NCI-H1694 (cell line): Measurements from ENCODE around the gene SARNP.
"Not testable (repeated sequence)": the region's sequence is repeated elsewhere in the genome, so short reads cannot be mapped to it uniquely, and the experiment has no call there.

ENCODE experiments used
- DNase-seq: peaks from one replicate; lab custom pipeline; 2025; lab: John Stamatoyannopoulos, UW

Gene SARNP, protein sequence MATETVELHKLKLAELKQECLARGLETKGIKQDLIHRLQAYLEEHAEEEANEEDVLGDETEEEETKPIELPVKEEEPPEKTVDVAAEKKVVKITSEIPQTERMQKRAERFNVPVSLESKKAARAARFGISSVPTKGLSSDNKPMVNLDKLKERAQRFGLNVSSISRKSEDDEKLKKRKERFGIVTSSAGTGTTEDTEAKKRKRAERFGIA

DNA sequence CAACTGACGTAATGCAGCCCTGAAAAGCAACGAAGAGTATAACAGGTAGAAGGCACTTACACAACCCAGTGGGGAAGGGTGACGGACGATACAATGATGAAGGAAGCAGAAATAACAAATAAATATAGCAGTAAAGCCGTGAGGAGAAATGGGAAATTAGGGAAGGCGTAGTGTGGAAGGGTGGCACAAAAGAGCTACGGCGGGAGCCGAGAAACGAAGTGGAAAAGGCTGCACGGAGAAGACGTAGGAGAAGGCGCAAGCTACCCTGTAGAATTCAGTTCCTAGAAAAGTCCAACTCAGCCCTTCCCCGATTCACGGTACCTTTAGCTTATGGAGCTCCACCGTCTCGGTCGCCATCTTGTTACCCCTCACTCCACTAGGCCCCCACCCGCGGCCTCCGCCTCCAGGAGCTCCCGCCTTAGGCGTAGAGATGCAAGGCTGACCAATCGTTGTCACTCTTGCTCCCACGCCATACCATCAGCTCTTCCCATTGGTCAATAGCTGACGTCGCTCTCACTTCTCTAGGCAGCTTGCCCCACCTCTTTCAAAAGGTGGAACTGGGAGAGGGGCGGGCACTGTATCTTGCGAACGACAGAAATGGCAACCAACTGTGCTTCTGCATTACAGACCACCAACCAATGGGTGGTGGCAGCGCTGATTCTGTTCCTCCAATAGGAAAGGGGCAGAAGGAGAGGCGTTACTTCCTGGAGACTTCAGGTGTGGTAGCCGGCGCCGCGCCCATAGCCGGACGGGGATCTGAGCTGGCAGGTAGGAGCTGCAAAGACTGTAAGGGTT lies at the start of gene SARNP, which contains the start of gene ORMDL2:
Gene SARNP (minus strand): TSS at position 380 of the 795 bp plus-strand sequence. CDS start 23 bp downstream, at position 357.
Gene ORMDL2 (plus strand): TSS at position 697 of the 795 bp plus-strand sequence. CDS start 959 bp downstream, outside the sequence.
- DNase-seq: peak; percentile 98

DNA sequence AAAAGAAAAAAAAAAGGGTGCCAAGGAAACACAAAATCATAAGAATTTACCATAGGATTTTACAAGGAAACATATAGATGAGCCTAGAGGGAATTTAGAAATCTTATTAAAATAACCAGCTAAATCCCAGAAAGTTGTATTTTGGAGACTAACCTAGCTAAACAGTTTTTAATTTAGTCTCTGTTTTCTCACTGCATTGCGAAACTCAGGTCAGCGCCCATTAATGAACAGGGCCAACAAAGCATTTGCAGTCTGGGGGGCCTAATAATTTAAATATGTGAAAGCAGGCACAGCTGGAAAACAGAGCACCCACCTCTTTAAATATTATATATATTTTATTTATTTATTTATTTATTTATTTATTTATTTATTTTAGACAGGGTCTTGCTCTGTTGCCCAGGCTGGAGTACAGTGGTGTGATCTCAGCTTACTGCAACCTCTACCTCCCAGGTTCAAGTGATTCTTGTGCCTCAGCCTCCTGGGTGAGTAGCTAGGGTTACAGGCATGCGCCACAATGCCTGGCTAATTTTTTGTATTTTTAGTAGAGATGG lies 49.0 kb upstream of the SARNP start:
- not testable (repeated sequence) for DNase-seq

DNA sequence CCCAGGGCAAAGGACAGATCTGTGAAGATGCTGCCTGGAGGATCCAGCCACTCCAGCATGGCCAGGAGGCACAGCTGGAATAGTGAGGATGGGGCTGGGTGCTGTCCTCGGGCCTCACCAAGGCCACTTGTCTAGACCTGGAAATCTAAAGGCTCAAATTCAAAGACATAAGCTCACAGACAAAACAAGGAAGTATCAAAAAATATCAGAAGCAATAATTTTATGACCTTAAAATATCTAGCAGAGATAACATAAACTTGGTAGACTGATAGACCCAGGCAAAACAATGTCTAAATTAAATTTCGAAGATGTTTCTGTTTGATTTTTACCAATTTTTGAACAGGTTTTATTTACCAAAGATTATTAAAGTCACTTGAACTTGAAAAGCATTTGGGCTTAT lies 47.8 kb upstream of the SARNP start:
- no peak for DNase-seq

DNA sequence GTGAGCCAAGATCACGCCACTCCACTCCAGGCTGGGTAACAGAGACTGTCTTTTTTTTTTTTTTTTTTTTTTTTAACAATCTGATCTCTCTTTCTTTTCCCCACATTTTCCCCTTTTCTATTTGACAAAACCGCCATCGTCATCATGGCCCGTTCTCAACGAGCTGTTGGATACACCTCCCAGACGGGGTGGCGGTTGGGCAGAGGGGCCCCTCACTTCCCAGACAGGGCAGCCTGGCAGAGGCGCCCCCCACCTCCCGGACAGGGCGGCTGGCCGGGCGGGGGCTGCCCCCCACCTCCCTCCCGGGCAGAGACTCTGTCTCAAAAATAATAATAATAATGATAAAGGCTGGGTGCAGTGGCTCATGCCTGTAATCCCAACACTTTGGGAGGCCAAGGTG lies 45.4 kb upstream of the SARNP start:
- not testable (repeated sequence) for DNase-seq

DNA sequence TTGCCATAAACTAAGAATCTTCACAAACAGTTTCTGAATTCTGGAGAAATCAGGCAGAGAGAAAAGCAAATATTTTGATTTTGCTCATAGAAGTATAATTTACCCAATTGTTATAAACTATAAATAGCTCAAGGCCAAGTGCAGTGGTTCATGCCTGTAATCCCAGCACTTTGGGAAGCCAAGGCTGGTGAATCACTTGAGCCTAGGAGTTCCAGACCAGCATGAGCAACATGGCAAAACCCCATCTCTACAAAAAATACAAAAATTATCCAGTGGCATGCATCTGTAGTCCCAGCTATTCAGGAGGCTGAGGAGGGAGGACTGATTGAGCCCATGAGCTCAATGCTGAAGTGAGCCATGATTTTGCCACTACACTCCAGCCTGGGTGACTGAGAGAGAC lies 44.8 kb upstream of the SARNP start:
- no peak for DNase-seq

DNA sequence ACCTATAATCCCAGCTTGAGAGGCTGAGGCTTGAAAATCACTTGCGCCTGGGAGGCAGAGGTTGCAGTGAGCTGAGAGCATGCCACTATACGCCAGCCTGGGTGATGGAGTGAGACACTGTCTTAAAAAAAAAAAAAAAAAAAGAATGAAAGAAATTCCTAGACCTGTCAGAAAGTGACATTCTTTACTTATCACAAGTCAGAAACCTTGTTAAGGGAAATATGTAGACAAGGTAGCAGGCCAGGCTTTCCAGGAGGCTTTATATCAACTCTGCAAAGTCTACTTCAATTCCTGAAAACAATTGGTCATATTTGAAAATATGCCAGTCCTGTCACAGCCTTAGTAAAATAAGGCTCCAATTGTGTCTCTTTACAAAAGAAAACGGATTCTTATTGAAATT lies 44.3 kb upstream of the SARNP start:
- DNase-seq: no peak

DNA sequence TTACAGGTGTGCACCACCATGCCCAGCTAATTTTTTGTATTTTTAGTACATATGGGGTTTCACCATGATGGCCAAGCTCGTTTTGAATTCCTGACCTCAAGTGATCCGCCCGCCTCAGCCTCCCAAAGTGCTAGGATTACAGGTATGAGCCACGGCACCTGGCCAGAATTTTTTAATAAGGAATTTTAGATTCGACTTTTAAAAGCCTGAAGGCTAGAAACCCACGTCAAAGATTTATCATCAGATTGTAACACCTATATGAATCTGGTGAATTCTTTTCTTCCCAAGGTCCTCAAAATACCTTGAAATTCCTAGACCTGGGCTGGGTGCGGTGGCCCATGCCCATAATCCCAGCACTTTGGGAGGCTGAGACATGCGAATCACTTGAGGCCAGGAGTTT lies 43.9 kb upstream of the SARNP start:
- no peak for DNase-seq

DNA sequence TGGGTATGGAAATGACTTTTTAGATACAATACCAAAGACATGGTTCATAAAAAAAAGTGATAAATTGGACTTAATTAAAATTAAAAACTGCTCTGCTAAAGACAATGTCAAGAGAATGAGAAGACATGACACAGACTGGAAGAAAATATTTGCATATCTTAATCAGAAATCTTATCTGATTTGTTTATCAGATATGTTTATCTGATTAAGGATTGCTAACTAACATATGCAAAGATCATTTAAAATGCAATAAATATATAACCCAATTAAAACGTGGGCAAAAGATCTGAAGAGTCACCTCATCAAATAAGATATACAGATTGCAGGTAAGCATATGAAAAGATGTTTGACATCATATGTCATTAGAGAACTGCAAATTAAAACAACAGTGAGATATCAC lies 35.2 kb upstream of the SARNP start:
- DNase-seq: no peak

DNA sequence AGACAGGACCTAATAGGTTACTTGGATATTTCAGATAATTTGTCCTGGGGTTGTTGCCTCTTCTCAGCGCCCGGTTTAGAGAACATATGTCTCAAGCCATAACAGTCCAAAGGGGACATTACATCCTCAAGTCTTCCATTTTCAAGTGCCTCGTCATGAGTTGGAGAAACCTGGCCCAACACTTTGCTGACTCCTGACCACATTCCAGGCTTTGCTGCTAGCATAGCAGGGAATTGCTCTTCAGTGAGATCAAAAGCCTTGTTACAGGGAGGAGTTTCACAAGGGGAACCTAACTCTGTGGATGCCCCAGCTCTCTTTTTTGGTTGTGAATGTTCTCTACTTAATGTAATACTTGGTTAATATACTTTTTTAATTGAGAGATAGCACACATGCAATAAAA lies 33.4 kb upstream of the SARNP start:
- DNase-seq: no peak

DNA sequence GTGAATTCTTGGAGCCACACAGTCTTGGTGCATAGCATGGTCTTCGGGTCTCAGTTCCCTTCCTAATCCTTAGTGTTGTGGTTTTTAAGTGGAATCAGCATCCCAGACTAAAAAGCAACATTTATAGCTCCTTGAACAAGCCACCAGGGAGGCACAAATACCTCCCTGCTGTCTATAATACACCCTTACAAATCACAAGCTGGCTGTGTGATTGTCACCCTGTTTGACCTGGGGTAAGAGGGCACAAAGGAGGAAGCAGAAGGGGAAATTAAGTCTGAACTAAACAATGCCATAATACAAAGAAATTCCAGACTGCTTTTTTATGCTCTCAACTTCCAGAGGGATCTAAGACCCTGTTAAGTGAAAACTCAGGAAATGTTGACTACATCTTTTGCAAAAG lies 32.9 kb upstream of the SARNP start:
- DNase-seq: no peak

DNA sequence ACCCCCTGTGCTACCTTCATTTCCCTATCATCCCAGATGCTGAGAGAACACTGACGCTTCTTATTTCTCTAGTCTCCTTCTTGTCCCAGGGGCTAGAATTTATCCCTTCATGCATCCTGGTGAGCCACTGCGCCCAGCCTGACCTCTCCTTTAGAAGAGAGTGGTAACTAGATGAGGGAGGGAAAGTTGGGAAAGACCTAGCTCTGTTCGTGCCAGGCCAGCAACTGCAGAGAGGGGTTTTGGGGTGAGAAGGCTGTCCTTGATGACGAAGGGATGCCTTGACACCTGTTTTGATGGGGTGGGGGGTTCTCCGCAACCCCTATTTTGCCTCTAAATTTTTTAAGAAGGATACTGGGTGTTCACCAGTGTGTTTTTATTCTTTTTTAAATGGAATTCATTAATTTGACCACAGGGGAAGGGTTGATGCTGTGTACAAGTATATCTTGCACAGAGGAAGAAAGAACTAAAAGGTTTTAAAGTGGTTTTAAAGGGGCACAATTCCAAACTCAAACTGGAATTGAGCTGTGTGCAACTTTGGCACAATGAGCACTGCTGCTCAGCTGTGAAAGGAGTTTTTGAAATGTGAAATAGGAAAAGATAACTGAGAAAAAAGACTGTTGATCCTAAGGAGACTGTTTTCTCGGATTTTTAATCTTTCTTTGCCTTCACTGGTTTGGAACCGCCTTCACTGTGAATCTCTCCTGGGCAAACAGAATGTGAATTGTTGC lies 32.3 kb upstream of the SARNP start:
- no peak for DNase-seq

DNA sequence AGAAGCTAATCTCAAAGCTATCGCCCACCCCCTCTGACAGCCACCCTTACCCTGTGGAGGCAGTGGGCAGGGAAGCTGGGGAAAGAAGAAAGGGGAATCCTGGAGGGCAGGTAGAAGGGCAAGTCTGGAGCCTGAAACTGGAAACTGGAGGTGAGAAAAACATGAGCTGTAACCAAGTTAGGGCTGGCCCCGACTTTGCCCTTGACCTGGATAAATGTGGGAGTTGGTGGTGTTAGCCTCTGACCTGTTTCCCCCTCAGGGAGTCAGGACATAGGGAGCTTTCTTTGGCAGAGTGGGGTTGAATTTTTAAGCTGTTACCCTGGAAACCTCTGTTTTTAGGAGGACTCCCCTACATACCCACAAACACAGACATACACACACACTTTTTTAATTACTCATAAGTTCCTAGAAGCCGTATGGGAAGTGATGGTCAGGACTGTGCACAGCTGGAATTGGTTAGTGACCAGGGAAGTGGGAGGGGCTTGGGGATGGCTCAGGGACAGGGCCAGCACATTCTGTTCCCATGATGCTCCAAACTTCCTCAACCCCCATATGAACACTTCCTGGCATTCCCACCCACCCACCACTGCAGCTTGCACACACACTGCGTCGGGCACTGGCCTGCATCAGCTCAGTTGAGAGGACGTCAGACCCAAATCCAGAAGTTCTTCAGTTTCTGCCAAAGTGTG lies 30.2 kb upstream of the SARNP start:
- no peak for DNase-seq

DNA sequence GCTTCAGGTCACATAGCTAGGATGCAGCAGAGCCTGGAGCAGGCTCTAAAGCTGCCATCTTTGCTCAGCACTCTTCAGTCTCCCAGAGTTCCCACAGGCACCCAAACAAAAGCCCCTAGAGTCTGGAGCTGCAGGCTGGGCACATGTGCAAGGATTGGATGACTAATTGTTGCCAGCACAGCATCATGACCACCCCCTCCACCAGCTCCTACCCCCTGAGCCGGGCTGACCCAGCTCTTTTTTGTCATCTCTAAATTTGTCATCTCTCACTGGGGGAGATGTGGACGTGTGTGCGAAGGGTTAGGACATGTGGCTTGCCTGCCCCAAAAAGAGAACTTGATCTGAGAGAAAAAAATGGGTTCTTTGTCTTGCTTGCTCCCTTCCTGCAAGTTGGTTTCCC lies 29.5 kb upstream of the SARNP start:
- no peak for DNase-seq

DNA sequence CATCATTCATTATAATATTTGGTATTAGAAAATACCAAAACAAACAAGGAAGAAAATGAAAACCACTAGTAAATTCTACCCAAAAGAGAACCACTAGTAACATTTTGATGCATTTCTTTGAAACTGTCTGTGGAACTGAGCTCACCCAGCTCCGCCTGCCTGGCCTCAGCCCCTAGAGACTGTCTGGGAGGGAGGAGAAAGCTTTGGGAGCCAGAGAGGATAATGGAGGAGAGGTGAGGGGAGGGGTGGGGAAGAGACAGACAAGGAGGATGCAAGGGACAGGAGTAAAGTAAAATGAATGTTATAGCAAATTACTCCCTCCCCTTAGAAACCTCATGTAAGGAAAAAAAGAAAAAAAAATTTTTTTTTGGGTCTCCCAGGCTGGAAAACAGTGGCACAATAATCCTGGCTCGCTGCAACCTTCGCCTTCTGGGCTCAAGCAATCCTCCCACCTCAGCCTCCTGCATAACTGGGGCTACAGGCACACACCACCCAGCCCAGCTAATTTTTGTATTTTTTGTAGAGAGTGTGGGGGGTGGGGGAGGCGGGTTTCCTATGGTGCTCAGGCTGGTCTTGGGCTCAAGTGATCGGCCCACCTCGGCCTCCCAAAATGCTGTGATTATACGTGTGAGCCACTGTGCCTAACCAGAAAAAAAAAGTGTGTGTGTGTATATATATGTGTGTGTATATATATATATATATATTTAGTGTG lies 28.4 kb upstream of the SARNP start:
- no peak for DNase-seq

DNA sequence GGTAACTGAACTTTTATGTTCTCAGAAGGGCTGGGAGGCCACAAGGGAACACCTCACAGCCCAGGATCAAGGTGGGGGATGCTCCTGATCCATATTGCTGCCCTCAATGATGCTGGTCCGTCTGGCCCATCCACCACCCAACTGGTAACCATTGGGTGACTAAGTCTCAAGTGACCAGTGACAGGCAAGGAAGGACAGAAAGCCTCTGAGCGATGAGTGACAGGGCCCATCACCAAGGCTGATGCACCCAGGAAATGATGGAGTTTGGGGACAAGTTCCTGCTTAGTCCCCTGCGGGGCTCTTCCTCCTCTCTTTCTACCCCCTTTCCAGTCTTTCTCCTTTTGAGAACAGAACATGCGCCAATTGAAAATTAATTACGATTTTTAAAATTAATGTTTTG lies 27.8 kb upstream of the SARNP start:
- no peak for DNase-seq

DNA sequence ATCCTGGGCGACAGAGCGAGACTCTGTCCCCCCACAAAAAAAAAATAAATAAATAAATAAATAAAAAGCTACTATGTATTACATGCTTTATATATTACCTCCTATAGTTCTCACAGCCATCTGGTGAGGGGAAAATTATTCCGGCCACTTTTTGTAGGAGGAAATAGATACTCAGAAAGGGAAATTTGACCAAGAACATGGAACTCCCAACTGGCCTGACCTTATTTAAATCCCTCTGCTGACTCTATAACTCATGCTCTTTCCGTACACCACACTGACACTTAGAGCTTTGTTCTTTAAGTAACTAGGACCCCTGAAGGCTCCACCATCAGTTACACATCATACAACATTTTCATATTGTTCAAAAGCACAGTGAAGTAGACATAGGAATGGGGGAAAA lies 27.4 kb upstream of the SARNP start:
- no peak for DNase-seq

DNA sequence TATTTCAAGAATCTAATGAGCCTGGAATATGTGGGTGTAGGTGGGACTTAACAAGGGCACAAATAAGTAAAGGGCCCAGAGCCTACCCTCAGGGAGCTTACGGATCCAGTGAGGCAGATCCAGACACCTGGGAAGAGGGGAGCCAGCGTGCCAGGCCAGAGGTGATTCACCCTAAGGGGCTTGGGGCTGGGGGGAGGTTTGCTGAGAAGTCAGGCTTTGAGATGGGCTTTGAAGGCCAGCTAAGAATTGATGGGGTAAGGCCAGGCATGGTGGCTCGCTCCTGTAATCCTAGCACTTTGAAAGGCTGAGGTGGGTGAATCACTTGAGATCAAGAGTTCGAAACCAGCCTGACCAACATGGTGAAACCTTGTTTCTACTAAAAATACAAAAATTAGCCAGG lies 25.9 kb upstream of the SARNP start:
- no peak for DNase-seq

DNA sequence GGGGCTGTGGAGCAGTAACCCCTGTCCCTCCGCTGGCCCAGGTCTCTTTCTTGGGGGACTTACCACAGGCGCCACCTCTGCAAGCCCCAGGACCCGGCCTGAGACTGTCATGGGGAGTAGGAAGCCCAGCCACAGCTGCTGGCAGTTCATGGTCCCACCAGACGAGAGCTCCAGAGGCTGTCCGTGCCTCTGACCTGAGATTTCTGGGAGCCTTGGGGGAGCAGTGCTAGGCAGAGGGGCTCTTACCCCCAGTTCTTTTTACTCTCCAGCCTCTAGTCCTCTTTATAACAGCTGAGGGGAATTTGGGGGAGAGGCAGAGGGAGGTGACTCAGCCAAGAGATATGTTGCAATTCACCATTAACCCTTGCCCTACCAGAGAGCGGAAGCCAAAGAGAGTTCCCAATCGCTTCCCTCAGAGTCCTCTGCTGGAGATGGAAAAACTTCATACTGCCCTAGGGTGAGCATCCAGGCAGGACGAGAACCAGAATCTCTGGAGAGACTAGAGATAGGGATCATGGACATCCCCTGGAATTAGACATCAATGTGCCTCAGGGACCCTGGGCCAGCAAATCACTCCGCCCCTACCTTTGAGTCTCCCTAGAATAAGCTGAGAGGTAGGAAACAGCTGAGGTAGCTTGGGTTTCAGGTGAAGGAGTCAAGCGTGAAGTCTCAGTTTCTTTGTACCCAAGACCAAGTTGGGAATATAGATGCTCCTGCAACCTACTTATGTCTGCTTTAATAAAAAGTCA lies 25.3 kb upstream of the SARNP start, which contains the start of gene MMP19:
Gene MMP19 (minus strand): TSS at position 256 of the 749 bp plus-strand sequence. CDS start 106 bp downstream, at position 150.
- DNase-seq: no peak

DNA sequence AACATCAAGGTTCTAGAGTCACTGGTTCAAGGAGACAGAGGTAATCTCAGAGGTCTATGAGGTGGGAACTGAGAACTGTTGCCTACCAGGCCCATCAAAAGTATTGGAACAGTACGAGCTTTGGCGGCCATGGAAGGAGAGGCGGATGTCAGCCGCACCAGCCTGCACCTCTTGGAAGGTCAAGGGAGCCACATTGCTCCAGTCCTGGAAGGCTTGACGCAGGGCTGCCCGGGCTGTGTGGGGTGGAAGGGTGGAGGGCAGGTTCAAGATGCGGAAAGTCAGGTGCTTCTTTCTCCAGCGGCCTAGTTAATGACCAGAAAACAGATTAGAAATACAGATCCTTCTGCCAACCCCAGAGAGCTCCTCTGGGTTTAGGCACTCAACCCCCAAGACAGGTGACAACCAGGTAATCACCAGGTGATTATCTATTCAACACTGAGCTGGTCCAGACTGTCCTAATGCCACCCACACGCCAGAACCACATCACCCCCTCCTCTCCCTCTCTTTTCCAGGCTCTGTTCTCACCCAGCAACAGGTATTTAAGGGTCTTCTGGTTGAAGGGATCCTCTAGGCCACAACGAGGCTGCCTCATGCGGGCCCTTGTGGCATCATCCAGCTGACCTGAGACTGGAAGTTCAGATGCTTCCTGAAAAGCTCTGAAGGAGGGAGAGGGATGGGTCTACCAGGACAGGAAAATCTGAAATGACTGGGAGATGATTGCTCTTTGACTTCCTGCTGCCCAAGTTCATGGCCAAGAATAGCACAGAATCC lies 23.2 kb upstream of the SARNP start:
- no peak for DNase-seq
